ENCODE measurements around the gene MUC16.
"Not testable (repeated sequence)": the region's sequence is repeated elsewhere in the genome, so short reads cannot be mapped to it uniquely, and the experiment has no call there.

Gene MUC16

DNA sequence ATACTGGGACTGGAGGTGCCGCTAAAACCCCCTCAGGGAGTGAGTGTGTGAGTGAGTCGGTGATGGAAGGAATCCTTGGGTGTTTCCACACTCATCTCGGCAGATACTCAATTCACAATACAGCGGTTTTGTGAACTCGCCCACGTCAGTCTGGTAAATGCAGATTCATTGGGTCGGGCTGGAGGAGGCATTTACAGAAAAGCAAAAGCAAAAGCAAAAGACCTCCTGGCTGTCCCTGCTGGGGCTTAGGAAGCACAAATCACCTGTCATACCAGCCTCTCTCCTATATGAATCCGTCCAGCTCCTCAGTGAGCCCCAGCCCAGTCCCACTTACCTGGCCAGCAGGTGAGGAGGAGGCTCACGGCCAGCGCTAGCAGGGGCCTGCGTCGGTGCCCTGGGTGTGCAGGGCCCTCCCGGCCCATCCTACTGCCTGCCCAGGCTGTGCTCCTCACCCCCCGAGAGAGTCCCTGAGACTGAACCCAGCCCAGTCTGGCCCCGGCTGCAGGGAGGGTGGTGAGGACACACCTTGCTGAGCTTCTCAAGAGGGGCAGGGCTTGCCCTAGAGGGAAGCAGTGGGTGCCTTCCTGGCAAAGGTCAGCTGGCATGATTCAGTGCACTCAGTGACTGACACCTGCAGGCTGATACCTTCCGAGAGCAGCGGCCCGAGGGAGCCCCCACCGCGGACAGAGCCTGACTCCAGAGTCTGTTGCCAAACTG is at the start of gene MUC16:
MUC16 (minus strand) TSS at position 475 of the 717 bp plus-strand sequence.
- no peak for DNase-seq

DNA sequence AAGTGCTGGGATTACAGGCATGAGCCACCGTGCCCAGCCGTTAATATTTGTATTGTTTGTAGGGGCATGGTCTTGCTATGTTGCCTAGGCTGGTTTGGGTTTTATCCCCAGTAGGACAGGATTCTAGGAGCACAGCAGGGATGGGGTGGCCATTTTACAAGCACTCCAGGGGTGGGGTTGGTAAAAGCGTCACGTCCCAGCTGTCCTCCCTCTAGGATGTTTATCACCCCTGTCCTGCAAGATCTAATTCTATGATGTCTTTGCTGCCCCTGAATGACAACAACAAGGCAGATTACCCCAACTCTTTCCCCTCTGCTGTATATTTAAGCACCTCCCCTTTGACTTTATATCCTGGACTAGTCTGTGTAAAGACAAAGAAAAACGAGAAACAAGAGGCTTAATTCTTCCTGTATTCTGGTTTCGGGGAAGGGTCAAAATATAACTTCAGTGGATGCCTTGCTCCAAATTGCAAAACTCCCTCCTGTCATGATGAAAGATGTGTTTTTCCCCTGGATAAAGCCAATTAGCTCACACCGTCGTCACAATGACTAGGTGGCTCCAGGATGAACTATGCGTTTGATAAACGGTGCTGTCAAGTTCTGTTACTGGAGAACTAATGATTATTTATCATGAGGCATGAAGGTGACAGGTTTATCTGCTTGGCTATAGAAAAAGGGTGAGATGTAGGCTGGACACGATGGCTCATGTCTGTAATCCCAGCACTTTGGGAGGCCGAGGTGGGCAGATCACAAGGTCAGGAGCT is 48.9 kb upstream of the MUC16 start:
- DNase-seq = no peak

- no peak for DNase-seq
Observed at GRCh38 chr19:9057505-9058258, 47.5 kb upstream of the MUC16 start.

DNA sequence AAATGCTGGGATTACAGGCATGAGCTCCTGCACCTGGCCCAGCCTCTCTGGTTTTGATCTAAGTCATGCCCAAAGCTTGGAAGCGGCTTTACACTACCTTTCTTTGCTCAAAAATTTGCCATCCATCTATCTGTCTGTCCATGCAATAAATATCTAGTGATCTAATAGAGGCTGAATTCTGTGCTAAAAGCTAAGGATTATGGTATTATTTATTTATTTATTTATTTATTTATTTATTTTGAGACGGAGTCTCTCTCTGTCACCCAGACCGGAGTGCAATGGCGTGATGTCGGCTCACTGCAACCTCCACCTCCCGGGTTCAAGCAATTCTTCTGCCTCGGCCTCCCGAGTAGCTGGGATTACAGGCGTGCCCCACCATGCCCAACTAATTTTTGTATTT is 45.9 kb upstream of the MUC16 start:
- not testable (repeated sequence) for DNase-seq

- no peak for DNase-seq
Observed at GRCh38 chr19:9054765-9055164, 44.6 kb upstream of the MUC16 start.

GRCh38 chr19:9054207-9054606 is 44.0 kb upstream of the MUC16 start:
- no peak for DNase-seq

DNA sequence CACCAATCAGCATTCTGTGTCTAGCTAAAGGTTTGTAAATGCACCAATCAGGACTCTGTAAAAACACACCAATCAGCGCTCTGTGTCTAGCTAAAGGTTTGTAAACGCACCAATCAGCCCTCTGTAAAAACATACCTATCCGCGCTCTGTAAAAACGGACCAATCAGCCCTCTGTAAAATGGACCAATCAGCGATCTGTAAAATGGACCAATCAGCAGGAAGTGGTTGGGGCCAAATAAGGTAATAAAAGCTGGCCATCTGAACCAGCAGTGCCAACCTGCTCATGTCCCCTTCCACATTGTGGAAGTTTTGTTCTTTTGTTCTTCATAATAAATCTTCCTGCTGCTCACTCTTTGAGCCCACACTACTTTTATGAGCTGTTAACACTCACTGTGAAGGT is 43.5 kb upstream of the MUC16 start:
- DNase-seq = not testable (repeated sequence)

- DNase-seq = no peak
Observed at GRCh38 chr19:9052894-9053293, 42.7 kb upstream of the MUC16 start.

DNA sequence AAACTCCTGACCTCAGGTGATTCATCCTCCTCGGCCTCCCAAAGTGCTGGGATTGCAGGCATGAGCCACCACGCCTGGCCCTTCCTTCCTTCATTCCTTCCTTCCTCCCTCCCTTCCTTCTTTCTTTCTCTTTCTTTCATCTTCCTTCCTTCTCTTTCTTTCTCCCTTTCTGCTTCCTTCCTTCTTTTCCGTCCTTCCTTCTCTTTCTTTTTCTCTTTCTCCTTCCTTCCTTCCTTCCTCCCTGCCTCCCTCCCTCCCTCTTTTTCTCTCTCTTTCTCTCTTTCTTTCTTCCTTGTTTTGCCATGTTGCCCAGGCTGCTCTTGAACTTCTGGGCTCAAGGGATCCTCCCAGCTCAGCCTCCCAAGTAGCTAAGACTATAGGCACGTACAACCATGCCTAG is 36.5 kb upstream of the MUC16 start:
- DNase-seq = no peak

- no peak for DNase-seq
Observed at GRCh38 chr19:9044449-9044848, 34.2 kb upstream of the MUC16 start.

- DNase-seq = no peak
Observed at GRCh38 chr19:9043524-9043923, 33.3 kb upstream of the MUC16 start.

- DNase-seq = no peak
Observed at GRCh38 chr19:9041023-9041422, 30.8 kb upstream of the MUC16 start.

- no peak for DNase-seq
Observed at GRCh38 chr19:9040131-9040530, 29.9 kb upstream of the MUC16 start.

- no peak for DNase-seq
Observed at GRCh38 chr19:9039728-9040127, 29.5 kb upstream of the MUC16 start.

DNA sequence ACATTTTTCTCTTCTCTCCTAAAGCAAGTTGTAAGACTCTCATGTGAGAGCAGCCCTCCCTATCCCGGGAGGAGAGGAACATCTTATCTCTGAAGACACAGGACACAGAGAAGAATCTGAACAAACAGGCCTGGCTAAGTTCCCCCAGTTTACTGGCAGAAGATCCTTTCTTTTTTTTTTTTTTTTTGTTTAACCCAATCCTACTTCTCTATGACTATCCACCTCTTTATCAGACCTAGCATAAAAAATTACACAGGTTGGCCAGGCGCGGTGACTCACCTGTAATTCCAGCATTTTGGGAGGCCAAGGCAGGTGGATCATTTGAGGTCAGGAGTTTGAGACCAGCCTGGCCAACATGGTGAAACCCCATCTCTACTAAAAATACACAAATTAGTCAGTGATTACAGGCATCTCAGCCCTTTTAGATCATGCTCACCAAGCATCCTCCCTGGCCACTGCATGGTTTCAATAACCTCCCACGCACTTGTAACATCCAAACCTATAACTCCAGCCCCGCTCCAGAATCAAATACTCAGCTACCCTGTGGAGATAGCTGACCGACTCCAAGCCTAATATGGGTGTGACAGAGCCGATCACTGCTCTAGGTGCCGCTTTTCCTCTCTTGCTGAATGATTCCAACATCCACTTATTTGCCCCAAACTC is 27.3 kb upstream of the MUC16 start:
- no peak for DNase-seq

DNA sequence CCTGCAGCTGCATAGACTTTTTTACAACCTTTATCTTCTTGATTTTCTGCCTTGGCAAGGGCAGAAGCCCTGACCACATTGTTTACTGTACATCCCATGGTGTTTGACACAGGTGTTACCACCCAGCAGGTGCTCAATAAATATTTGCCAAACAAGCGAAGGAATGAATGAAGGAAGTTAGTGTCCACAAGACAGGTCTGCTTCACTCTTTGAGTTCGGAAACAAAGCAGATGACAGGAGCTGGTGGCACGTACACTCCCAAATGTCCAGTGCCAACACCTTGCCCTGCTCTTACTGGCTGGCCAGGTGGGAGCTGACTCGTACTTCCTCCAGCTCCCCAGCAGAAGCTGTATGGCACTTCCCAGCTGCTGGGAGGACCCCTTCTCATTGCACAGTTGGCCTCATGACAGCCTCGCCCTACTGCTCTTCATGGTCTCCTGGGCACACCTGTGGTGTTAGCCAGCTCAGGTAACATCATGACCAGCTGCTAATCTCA is 22.0 kb upstream of the MUC16 start:
- DNase-seq = no peak

DNA sequence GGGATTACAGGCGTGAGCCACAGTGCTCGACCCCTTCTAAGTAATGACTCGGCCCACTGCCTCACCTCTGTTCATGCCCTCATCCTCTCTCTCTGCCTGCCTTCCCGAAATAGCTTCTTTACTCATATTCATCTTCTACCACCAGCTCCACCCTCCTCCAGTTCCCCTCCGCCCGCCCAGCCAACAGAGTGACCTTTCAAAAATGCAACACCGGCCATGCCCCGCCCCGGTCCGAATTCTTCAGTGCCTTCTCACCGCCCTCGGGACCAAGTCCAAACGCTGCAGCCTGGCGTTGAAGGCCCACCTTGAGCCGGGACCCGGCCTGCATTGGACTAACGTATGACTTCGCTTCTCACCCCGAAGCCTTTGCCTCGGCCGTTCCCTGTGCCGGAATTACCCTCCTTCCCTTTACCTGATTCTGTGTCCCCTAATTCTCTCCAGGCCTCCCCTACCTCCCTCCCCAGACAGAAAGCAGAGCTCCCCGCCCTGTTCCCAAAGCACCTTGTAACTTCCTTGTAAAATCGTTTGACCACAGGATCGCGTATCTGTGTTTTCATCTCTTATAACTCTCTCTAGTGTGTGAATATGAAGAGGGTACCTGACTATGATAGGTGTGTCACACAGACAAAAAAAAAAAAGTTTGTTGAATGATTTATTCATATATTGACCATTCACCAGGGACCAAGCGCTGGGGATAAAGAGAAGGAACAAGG is 8.1 kb upstream of the MUC16 start:
- no peak for DNase-seq

- DNase-seq = no peak
Observed at GRCh38 chr19:9014803-9015202, 4.6 kb upstream of the MUC16 start.

DNA sequence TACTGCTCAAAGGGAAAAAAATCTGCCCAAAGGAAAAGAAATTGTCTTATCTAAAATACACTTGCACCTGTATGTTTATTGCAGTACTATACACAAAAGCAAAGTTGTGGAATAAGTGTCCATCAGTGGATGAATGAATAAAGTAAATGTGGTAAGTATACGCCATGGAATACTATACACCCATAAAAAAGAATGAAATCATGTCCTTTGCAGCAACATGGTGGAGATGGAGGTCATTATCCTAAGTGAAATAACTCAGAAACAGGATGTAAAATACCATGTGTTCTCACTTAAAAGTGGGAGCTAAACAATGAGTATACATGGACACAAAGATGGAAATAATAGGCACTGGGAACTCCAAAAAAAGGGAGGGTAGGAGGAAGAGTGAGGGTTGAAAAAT is 3.8 kb upstream of the MUC16 start:
- DNase-seq = no peak

DNA sequence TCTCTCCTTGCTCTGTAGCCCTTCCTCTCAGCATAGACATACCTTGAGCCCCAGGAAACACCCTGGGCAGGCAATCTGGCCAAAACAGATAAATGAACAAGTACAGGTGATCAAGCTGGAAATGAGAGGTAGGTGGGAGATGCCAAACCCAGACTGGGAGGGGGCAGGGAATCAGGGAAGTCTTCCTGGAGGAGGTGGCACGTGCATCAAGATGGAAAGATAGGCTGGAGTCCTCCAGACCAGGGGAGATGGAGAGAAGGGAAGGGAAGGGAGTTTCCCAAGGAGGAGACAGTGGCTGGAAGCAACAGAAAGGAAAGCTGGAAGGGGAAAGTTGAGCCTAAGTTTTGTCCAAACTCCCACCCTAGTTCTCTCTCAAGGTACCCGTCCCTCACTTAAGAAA is 1.7 kb upstream of the MUC16 start:
- DNase-seq = no peak

GRCh38 chr19:9010693-9011092 is 484 bp upstream of the MUC16 start:
- DNase-seq = no peak

GRCh38 chr19:9009431-9009830 is 778 bp downstream of the MUC16 start:
- no peak for DNase-seq

Data from fibroblast of upper back skin (primary cell).